HEK293 (cell line): ENCODE measurements around the gene NDUFB6.

Source experiments
- CTCF ChIA-PET: fragments of 350-600 bp; formaldehyde crosslinking; extraction: SDS; loops from one replicate; lab custom pipeline; 2021; ENCODE audit warnings: antibody characterized with exemption; lab: Yijun Ruan, JAX
- POLR2A ChIA-PET: fragments of 300-600 bp; formaldehyde crosslinking; extraction: SDS; loops from one replicate; lab custom pipeline; 2020; ENCODE audit warnings: antibody characterized with exemption, inconsistent platforms; lab: Yijun Ruan, JAX
- H3K27ac ChIP-seq: fragments of 200-500 bp; sonication (Bioruptor generic); 2 replicates; pipeline ENCODE4 v1.5.1; 2014; ENCODE audit warnings: low read depth, low read length, control low read depth, inconsistent platforms; ENCODE audit errors: extremely low read depth
- H3K36me3 ChIP-seq, 2 experiments: fragments of 200-500 bp in 1 of 2; sonication (Bioruptor generic) in 1 of 2; 1 replicate in 1 of 2; 2 replicates in 1 of 2; pipeline ENCODE4 v1.5.1; 2014 to 2017; ENCODE audit warnings: inconsistent platforms in 2 of 2, low read length in 2 of 2; ENCODE audit not compliant: control insufficient read depth in 2 of 2, insufficient read depth in 1 of 2
- H3K4me1 ChIP-seq: fragments of 200-500 bp; sonication (Bioruptor generic); 2 replicates; pipeline ENCODE4 v1.5.1; 2014; ENCODE audit warnings: mild to moderate bottlenecking, low read length, inconsistent platforms; ENCODE audit not compliant: control insufficient read depth, insufficient read depth
- H3K4me3 ChIP-seq: 2 replicates; pipeline ENCODE4 v1.5.1; 2011; ENCODE audit warnings: low read depth, mild to moderate bottlenecking, control low read depth, low read length, moderate library complexity
- H3K9me3 ChIP-seq: fragments of 200-500 bp; sonication (Bioruptor generic); 2 replicates; pipeline ENCODE4 v1.5.1; 2014; ENCODE audit warnings: low read depth, low read length, inconsistent platforms; ENCODE audit not compliant: control insufficient read depth, insufficient read depth
- AEBP2 ChIP-seq: fragments of 450-650 bp; formaldehyde crosslinking; IDR thresholded peaks from 2 replicates; pipeline ENCODE4 v1.5.1; 2016; ENCODE audit warnings: missing biosample characterization, missing genetic modification characterization, borderline replicate concordance
- BCL11B ChIP-seq: fragments of 450-650 bp; formaldehyde crosslinking; IDR thresholded peaks from 2 replicates; pipeline ENCODE4 v1.5.1; 2016; ENCODE audit warnings: low read depth, missing biosample characterization, missing genetic modification characterization
- BCL6B ChIP-seq: fragments of 450-650 bp; formaldehyde crosslinking; IDR thresholded peaks from 2 replicates; pipeline ENCODE4 v1.5.1; 2017; ENCODE audit warnings: missing biosample characterization, missing genetic modification characterization
- KLF8 ChIP-seq: fragments of 450-650 bp; formaldehyde crosslinking; IDR thresholded peaks from 2 replicates; pipeline ENCODE4 v1.5.1; 2016; ENCODE audit warnings: missing biosample characterization, missing genetic modification characterization
- PBX3 ChIP-seq: sonication (generic); formaldehyde crosslinking; IDR thresholded peaks from 2 replicates; pipeline ENCODE4 v1.8.1; 2022; ENCODE audit warnings: mild to moderate bottlenecking, moderate library complexity, missing genetic modification reagents
- PRDM1 ChIP-seq: fragments of 450-650 bp; formaldehyde crosslinking; IDR thresholded peaks from 2 replicates; pipeline ENCODE4; 2016; ENCODE audit warnings: missing biosample characterization, missing genetic modification characterization
- PRDM4 ChIP-seq: fragments of 450-650 bp; formaldehyde crosslinking; IDR thresholded peaks from 2 replicates; pipeline ENCODE4 v1.5.1; 2017; ENCODE audit warnings: missing biosample characterization, missing genetic modification characterization
- SCRT1 ChIP-seq: fragments of 450-650 bp; formaldehyde crosslinking; IDR thresholded peaks from 2 replicates; pipeline ENCODE4 v1.5.1; 2016; ENCODE audit warnings: missing biosample characterization, missing genetic modification characterization, borderline replicate concordance
- TCF7L2 ChIP-seq: IDR thresholded peaks from 2 replicates; pipeline ENCODE4 v1.6.1; 2011; ENCODE audit warnings: low read depth, mild to moderate bottlenecking, inconsistent platforms, low read length, moderate library complexity, borderline replicate concordance
- ZNF133 ChIP-seq: fragments of 450-650 bp; formaldehyde crosslinking; IDR thresholded peaks from 2 replicates; pipeline ENCODE4 v1.5.1; 2016; ENCODE audit warnings: missing biosample characterization, missing genetic modification characterization
- ZNF274 ChIP-seq, 2 experiments: fragments of 200-500 bp in 1 of 2; fragments of 450-650 bp in 1 of 2; sonication (Bioruptor generic) in 1 of 2; formaldehyde crosslinking in 1 of 2; IDR thresholded peaks; 2 replicates each; pipeline versions ENCODE4 v1.5.1 to v1.6.1; 2014 to 2016; ENCODE audit warnings: borderline replicate concordance in 1 of 2, inconsistent platforms in 1 of 2, low read length in 1 of 2, missing biosample characterization in 1 of 2, missing genetic modification characterization in 1 of 2
- ZNF335 ChIP-seq: fragments of 450-650 bp; formaldehyde crosslinking; conservative IDR thresholded peaks from 2 replicates; pipeline ENCODE4 v1.5.1; 2016; ENCODE audit warnings: missing biosample characterization, missing genetic modification characterization
- ZNF488 ChIP-seq: fragments of 450-650 bp; formaldehyde crosslinking; IDR thresholded peaks from 2 replicates; pipeline ENCODE4 v1.5.1; 2016; ENCODE audit warnings: missing biosample characterization, missing genetic modification characterization
- ZNF510 ChIP-seq: fragments of 450-650 bp; formaldehyde crosslinking; IDR thresholded peaks from 2 replicates; pipeline ENCODE4 v1.5.1; 2018; ENCODE audit warnings: mild to moderate bottlenecking, missing genetic modification characterization, missing biosample characterization; ENCODE audit not compliant: insufficient replicate concordance
- ZNF521 ChIP-seq: fragments of 450-650 bp; formaldehyde crosslinking; IDR thresholded peaks from 2 replicates; pipeline ENCODE4 v1.5.1; 2017; ENCODE audit warnings: missing biosample characterization, mild to moderate bottlenecking, missing genetic modification characterization
- ZNF776 ChIP-seq: fragments of 450-650 bp; formaldehyde crosslinking; IDR thresholded peaks from 2 replicates; pipeline ENCODE4 v1.5.0; 2017; ENCODE audit warnings: missing biosample characterization, missing genetic modification characterization, borderline replicate concordance

NDUFB6 gene

GRCh38 chr9:32566770-32567169, 6.2 kb downstream of the NDUFB6 start (continued):
- TF ChIP-seq ZNF488 (no peak), ZNF274 (IDR thresholded peaks at IDR 0.05; ENCODE audit: low read length) (no peak), ZNF274 (tag by site-specific recombination; IDR thresholded peaks at IDR 0.05; ENCODE audit: borderline replicate concordance) (no peak), TCF7L2 (no peak), ZNF521 (tag by site-specific recombination) (no peak), KLF8 (tag by site-specific recombination) (no peak), BCL11B (tag by site-specific recombination) (no peak), PRDM1 (tag by site-specific recombination) (no peak), SCRT1 (no peak)

GRCh38 chr9:32565967-32566366, 7.0 kb downstream of the NDUFB6 start:
- CTCF ChIA-PET, result interaction anchor here (0.6 to 4.6 kb wide), 4 partner anchors 13 to 187 kb away, joined by 3 to 31 read pairs (median 4); no protein-coding TSS in a partner anchor

More at GRCh38 chr9:32565967-32566366, 7.0 kb downstream of the NDUFB6 start:
- Histone ChIP-seq H3K9me3 (no peaks in the 10 kb centered on the region), H3K4me1 (no peaks in the 10 kb centered on the region), H3K27ac (no peak overlapping the region), H3K36me3 (peaks cover 7 to 58% of the 10 kb centered on the region in 2 experiments; a peak in 2 of 3 replicates), H3K4me3 (no peak overlapping the region)
- POLR2A ChIA-PET, result interaction anchor here (1.5 kb wide), 1 partner anchor 14 kb away, joined by 5 read pairs; the partner anchor contains the start of genes SMIM27 and TOPORS
- no peak for TF ChIP-seq AEBP2 (tag by site-specific recombination)
- no peak for TF ChIP-seq ZNF274 (IDR thresholded peaks at IDR 0.05; ENCODE audit: low read length)
- no peak for TF ChIP-seq ZNF274 (tag by site-specific recombination; IDR thresholded peaks at IDR 0.05; ENCODE audit: borderline replicate concordance)
- no peak for TF ChIP-seq ZNF335 (tag by site-specific recombination)
- no peak for TF ChIP-seq PBX3 (CRISPR knock-in tag)
- TF ChIP-seq ZNF776 (tag by site-specific recombination), result no peak
- no peak for TF ChIP-seq ZNF133 (tag by site-specific recombination)
- no peak for TF ChIP-seq PRDM4
- TF ChIP-seq ZNF510, result no peak
- no peak for TF ChIP-seq BCL6B (tag by site-specific recombination)
